NCI-H2171 treated with DMSO at 0.1 percent for 48 hours (cell line): ENCODE data around the gene KRCC1.
"Not testable (repeated sequence)": the region's sequence is repeated elsewhere in the genome, so short reads cannot be mapped to it uniquely, and the experiment has no call there.

Experiments used
- DNase-seq: peaks from one replicate; lab custom pipeline; 2025; lab: John Stamatoyannopoulos, UW

Gene KRCC1

DNA sequence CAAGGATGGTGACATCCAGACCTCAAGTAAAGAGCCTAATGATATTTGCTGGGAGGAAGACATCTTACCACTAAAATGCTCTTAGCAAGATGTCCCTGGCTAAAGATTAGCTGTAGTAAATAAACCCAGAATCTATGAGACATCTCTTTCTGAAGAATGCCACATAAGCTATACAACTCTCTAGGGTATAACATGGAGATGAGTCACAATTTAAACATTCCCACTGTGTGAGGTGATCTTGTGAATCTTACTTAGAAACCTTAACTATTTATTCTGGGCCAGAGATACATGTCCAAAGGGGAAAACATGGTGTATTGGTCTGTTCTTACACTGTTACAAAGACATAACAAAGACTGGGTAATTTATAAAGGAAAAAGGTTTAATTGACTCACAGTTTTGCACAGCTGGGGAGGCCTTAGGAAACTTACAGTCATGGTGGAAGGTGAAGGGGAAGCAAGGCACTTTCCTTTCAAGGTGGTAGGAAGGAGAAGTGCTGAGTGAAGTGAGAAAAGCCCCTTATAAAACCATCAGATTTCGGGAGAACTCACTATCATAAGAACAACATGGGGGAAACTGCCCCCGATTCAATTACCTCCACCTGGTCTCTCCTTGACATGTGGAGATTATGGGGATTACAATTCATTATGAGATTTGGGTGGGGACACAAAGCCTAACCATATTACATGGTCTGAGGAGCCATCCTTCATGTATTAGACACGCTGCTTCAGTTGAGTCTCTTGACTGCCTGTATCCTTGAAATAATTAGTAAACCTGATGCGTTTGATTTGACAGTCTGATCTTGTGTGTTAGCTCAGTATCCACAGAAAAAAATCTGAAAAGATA, 17.1 kb downstream of the KRCC1 start:
- no peak for DNase-seq

- DNase-seq, result no peak
Observed at GRCh38 chr2:88036606-88037005, 19.0 kb downstream of the KRCC1 start.

GRCh38 chr2:88036182-88036581, 19.4 kb downstream of the KRCC1 start:
- no peak for DNase-seq

GRCh38 chr2:88032070-88032702, 23.4 kb downstream of the KRCC1 start:
- DNase-seq, result no peak

- no peak for DNase-seq
Observed at GRCh38 chr2:88028931-88029330, 26.7 kb downstream of the KRCC1 start.

DNA sequence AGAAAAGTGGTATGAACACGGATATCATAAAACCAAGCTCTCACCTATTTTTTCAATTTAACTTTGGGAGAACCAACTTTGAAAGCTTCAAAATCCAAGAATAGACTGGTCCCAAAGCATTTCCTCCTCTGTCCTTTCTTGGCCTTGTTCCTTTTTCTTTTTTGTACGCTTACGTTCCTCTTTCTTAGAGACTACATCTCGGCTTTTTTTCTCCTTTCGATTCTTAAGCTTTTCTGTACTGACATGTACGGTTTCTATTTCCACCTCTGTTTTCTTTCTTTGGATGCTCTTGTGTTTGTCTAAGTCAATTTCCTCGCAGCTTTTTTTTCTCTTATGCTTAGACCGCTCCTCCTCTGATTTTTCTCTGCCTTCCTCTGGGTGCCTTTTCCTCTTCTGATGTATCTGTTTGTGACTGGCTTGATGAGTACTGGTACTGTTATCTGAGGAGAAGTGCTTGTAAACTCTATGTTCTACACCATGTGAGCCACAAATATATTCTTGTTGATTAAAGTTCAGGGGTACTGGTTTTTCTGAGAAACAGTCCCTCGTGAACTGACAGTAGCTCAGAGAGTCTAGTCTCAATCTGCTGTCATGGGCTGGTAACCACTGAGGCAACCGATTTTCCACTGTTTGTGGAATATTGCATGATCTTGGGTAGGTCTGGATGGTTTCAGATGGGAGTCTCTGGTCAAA, 27.7 kb downstream of the KRCC1 start:
- DNase-seq, result no peak

DNA sequence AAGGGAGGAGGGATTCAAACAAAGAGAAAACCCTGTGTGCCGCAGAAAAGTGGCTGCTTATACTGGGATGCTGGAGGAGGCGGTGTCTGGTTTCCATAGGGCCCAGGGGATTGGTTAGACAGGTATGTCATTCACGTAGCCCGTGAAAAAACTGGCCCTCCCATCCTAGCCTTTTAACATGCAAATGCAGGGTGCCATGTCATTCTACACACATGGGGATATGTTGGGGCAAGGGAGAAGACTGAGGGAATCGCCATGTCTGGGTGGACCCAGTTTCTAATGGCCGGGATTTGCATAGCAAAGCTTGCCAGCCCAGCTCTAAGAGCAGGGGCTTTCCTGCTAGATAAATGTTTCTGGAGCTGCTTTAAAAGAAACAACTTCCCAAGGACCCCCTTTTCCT, 31.1 kb downstream of the KRCC1 start:
- DNase-seq, result no peak

DNA sequence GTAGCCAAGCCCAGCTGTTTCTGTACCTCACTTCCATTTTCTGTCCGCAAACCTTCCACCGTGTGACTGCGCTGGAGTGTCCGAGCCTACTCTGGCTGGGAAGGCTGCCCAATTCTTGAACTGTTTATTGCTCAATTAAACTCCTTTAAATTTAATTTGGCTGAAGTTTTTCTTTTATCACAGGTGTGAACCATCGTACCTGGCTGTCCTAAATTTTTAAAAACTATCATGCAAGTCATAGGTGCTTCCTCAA, 33.0 kb downstream of the KRCC1 start:
- DNase-seq, result no peak

- DNase-seq, result no peak
Observed at GRCh38 chr2:88019985-88020384, 35.6 kb downstream of the KRCC1 start.

DNA sequence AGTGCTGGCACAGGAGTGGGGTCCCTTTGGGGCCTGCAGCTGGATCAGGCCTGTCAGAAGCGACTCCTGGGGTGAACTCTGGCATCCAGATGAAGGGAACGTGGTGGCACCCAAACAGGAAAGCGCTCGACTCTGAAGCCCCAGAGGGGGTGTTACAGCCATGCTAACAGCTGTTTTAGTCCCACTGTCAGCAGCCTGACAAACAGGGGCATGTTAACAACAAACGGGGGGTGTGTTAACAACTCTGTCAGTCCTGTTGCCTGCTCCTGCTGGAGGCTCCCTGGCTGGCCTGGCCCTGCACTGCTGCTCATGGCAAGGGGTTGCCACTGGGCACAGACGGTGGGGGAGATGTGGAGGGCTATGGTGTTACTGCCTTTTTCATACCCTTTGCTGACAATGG, 36.7 kb downstream of the KRCC1 start:
- DNase-seq, result no peak

DNA sequence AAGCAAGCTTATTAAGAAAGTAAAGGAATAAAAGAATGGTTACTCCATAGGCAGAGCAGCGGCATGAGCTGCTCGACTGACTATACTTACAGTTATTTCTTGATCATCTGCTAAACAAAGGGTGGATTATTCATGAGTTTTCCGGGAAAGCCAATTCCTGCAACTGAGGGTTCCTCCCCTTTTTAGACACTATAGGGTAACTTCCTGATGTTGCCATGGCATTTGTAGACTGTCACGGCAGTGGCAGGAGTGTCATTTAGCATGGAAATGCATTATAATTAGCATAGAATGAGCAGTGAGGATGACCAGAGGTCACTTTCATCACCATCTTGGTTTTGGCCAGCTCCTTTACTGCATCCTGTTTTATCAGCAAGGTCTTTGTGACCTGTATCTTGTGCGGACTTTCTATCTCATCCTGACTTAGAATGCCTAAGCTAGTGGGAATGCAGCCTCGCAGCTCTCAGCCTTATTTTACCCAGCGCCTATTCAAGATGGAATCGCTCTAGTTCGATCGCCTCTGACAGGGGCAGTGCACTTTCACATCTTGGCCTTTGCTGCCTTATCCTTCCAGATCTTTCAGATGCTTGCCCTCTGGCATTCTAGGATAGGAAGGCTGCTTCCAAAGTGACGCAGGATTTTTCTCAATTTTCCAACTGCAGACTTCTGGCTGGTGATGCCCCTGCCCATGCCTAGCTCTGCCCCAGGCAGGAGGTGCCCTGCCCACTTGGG, 37.3 kb downstream of the KRCC1 start:
- DNase-seq, result not testable (repeated sequence)

DNA sequence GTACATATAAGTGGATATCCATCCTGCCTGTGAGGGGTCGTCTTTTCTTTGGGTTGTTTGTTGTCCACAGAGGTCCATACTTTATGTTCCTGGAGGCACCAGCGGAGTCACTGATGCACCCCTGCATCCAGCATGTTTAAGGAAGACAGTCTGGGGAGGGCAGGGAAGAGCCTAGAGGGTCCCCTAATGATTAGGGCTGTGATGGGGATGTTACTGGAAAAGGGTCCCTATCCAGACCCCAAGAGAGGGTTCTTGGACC, 37.9 kb downstream of the KRCC1 start:
- DNase-seq, result not testable (repeated sequence)

DNA sequence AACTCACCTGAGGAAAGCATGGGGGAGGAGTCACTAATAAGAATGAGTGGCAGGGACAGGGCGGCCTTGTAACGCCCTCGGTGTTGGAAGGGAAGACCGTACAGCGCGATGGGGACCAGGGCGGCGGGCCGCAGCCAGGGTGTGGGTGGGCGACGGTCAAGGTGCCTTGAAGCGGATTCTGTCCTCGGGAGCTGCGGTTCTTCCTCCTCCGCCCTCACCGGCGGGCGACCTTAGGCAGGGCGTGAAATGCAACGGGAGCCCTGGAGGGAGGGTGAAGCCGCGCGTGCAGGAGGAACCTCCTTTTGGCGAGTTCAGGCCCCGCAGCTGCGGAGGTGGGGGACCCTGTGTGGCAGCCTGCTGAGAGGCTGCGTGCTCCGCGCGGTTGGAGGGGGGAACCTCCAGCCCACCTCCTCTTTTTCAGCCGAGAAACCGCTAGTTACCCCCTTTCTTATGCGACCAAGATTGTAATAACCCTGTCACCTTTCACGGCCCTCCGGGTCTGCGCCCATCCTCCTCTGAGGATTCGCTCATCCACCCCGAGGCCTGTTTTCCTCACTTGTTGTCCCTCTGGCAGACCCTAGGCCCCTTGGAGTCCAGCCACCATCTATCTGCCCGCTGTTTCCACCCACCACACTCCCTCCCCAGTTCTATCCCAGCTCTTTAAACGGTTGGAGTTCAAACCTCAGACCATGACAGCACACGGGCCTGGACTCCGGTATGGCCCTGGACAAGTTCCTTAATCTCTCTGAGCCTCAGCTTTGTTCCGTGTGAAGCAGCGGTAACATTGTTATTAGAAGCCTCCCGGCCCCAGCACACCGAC, 38.4 kb downstream of the KRCC1 start:
- DNase-seq, result peak; percentile 83

DNA sequence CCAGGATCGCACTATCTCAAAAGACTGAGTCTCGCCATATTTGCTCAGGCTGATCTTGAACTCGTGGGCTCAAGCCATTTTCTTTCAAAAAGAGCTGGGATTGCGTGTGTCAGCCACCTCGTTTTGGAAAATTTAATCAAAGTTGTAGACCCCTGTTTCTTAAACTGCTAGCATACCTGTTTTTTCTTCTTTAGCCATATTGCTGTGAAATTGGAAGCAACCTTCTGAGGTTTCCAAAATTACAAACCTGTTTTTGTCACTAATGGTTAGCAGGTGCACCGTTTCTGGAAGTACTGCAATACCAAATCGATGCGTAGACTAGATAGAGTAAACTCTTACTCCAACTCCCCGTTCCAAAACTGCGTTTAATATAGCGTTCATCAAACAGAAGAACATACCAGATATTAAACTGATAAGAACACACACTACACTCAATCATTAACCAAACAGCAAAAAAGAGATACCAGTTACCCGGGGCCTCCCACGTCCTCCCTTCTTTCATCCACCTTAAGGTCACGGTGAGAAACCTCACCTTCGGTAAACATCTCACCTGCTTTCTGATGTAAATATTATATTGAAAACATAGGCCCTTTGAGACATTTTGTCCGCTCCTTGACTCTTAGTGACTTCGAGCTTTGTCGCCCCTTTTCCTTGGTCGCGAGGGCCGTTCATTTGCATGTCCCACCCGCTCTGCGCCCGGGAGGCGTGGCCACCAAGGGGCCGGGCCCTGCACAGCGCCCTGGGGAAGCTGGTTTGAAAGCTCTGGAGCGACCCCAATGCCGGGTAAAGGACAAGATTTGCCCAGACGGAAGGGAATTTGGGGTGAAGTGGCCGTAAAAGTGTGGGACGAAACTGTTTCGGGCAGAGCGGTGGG, 39.3 kb downstream of the KRCC1 start, which contains the start of gene RNU2-63P:
RNU2-63P (minus strand) TSS at position 462 of the 874 bp plus-strand sequence.
- DNase-seq, result peak; percentile 91

GRCh38 chr2:88011011-88011410, 44.6 kb downstream of the KRCC1 start:
- DNase-seq, result no peak

DNA sequence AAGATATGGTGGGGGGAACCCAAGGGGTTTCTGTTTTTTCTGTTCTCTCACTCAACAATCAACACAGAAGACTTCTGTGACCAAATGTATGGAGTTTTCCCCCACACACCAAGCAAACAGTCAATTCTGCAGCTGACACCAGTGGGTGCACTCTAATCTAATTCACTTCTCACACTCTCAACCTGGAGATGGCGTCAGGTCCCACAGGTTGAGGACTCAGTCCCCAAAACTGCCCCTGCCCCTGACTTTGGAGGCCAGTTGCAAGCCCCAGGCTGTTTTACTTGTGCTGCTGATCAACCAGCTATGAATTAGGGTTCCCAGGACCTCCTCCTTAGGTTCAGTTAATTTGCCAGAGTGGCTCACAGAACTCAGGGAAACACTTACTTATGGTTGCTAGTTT, 45.4 kb downstream of the KRCC1 start:
- DNase-seq, result no peak

DNA sequence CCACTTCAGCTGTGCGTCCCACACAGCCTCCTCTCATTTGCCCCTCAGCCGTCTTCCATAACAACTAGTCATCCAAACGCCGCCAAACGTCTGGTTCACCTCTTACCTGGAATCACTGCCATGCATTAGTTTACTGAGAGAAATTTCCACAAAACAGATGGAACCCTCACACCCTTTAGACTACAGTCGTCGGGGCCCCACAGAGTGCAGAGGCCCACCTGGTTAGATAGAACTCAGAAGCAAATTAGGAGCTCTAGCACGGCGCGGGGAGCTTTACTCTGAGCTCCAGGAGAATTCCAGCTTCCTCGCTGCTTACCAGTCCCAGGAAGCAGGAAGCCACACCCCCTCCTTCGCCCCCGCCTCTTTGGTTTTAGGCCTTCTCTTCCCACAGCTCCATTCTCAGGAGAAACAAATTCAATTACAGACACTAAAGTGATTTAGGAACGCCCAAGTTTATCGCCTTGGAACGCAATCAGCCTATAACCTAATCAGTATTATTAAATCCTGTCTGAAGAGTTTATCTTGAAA, 48.6 kb downstream of the KRCC1 start:
- no peak for DNase-seq

DNA sequence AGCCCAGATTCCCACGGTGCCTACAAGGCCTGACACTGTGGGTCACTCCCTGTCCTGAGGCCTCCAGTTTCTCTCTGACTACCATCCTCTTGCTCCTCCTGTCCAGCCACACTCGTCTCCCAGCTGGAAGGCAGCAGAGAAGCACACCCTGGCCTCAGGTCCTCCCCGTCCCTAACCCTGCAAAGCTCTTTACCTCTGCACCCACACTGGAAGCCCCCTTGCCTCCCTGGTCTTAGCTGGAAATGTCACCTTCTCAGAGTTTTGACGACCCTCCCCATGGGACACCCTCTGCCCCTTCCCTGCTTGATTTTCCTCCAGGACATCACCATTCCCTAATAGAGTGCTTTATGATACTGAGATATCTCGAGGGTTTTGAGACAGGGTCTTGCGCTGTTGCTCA, 49.8 kb downstream of the KRCC1 start:
- DNase-seq, result no peak

- DNase-seq, result no peak
Observed at GRCh38 chr2:88003074-88003755, 52.4 kb downstream of the KRCC1 start.

GRCh38 chr2:88002359-88002707, 53.2 kb downstream of the KRCC1 start:
- no peak for DNase-seq
